IPS-NIHi7 (cell line): ENCODE measurements around the gene NAP1L4.
A peak's percentile ranks its signal among the peaks of the same experiment; 100 is the strongest.
"Not testable (repeated sequence)": the region's sequence is repeated elsewhere in the genome, so short reads cannot be mapped to it uniquely, and the experiment has no call there.

Source experiments
- DNase-seq: peaks from one replicate; pipeline ENCODE4 v3.0.0; 2012; ENCODE audit warnings: mixed read lengths; ENCODE audit errors: extremely low spot score

Gene NAP1L4

GRCh38 chr11:2960139-2960538, 32.0 kb downstream of the NAP1L4 start:
- DNase-seq: no peak

GRCh38 chr11:2958251-2958650, 33.9 kb downstream of the NAP1L4 start:
- no peak for DNase-seq

GRCh38 chr11:2955906-2956476, 36.1 kb downstream of the NAP1L4 start:
- peak; percentile 42 for DNase-seq

GRCh38 chr11:2954263-2954662, 37.9 kb downstream of the NAP1L4 start:
- no peak for DNase-seq

GRCh38 chr11:2952290-2952689, 39.8 kb downstream of the NAP1L4 start:
- DNase-seq: no peak

- no peak for DNase-seq
Observed at GRCh38 chr11:2951231-2952110, 40.7 kb downstream of the NAP1L4 start.

GRCh38 chr11:2950825-2951224, 41.3 kb downstream of the NAP1L4 start:
- DNase-seq: no peak

- no peak for DNase-seq
Observed at GRCh38 chr11:2949920-2950319, 42.2 kb downstream of the NAP1L4 start.

GRCh38 chr11:2947744-2948143, 44.4 kb downstream of the NAP1L4 start:
- DNase-seq: no peak

GRCh38 chr11:2945757-2946287, 46.3 kb downstream of the NAP1L4 start:
- no peak for DNase-seq

GRCh38 chr11:2945031-2945756, 46.9 kb downstream of the NAP1L4 start:
- DNase-seq: peak; percentile 86

- DNase-seq: no peak
Observed at GRCh38 chr11:2944530-2944929, 47.6 kb downstream of the NAP1L4 start.

- no peak for DNase-seq
Observed at GRCh38 chr11:2943711-2944118, 48.4 kb downstream of the NAP1L4 start.

- no peak for DNase-seq
Observed at GRCh38 chr11:2942872-2943710, 49.0 kb downstream of the NAP1L4 start.

- DNase-seq: no peak
Observed at GRCh38 chr11:2942447-2942846, 49.7 kb downstream of the NAP1L4 start.

- DNase-seq: no peak
Observed at GRCh38 chr11:2940921-2941821, 51.0 kb downstream of the NAP1L4 start.

- no peak for DNase-seq
Observed at GRCh38 chr11:2940147-2940920, 51.8 kb downstream of the NAP1L4 start.

GRCh38 chr11:2938458-2939418, 53.4 kb downstream of the NAP1L4 start:
- DNase-seq: not testable (repeated sequence)
